ENCODE results near the gene KPNA2.

- no peak for TF ChIP-seq CTCF (IDR thresholded peaks at IDR 0.05; ENCODE audit: low read length)
- TF ChIP-seq EZH2phosphoT487 (IDR thresholded peaks at IDR 0.05; ENCODE audit: low read length): no peak
Observed at GRCh38 chr17:68094481-68095078, 59.0 kb downstream of the KPNA2 start.

All from MM.1S (cell line).